OCI-M1 (cell line): ENCODE measurements around the gene GCLM.

Source experiments
- DNase-seq: peaks from one replicate; lab custom pipeline; 2025; lab: John Stamatoyannopoulos, UW

GCLM gene

DNA sequence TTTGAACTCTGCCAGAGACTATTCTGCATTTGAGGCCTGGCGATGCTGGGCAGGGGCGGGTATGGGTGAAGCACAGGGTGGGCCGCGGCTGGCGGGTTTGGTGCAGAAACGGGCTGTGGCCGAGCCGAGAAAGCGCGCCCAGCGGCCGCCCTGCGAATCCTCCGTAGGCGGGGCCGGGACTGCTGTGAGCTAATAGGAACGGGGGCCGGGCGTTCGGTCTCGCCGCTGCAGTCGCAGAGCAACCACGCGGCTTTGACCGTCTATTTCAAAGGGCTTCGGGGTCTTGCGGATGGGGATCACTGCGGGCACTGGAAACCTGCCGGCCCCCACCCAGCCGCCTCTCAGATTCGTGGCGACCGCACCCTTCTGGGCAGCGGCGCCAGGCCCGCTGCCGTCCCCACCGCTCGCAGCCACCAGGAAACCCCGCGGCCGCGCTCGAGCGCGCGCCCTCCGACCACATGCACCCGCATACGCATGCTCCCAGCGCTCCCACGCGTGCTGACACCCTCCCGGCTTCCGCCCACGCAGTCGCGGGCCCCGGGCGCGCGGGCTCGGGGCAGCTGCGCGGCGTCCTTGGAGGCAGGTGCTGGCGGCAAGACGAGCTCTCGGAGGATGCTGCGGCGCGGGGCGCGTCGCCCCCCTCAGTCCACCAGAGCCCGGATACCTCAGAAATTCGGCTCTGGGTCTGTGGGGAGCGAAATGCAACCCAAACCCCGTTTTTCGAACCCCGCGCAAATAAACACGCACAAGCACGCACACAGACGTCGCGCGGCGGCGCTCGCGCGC is 62.8 kb downstream of the GCLM start:
- DNase-seq = peak; percentile 87

DNA sequence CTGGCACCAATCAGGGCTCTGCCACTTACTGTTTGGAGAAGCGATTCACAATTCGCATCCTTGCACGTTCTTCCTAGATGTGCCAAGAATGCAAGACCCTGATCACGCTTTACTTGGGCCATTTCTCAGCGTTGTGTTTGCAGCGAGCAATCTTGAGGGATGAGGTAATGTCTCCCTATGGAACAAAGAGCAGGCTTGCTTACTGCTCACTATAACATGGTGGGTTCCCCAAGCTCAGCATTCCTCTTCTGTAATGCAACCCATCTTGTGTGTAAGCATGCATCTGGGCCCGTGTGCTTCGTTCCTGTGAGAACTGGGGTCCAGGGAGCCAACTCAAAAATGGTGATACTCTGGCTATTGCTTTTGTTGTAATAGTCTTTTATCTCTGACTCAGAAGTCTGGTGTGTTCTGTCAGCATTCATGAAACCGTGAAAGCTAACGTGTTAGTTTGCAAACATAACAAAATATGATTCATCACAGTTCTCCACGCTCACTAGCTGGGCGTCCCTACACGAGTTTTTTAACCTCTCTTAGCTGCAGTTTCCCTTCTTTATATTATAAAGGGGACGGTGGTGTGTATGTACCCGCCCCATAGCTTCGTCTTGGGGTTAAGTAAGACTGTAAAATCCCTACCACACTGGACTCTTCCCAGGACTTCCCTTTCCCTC is 63.6 kb downstream of the GCLM start:
- no peak for DNase-seq

DNA sequence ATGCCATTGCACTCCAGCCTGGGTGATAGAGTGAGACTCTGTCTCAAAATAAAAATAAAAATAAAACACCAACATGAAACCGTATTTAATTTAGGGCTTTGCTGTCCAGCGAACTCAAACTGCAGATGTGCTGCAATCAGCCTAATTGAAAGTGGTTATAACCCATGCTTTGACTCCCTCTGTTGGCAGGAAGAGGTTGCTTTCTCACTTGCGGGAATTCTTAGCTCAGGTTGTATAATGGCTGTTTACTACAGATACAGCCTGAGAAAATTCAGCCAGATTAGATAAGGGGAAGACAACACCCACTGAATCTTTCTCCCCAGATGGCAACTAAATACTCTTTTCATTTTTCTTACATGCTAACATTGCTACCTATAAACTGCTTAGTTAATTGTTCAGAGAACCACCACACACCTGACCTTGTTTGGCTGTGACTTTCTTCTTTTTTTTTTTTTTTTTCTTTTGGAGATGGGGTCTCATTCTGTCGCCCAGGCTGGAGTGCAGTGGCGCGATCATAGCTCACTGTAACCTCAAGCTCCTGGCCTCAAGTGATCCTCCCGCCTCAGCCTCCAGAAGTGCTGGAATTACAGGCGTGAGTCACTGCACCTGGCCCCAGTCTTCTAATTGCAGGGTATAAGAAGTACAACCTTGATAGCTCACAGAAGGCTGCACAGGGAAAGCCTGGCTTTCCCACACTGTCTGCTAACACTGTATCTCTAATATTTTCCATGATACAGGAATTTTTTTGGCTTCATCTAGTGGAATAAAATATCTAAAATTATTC is 64.8 kb downstream of the GCLM start:
- peak; percentile 86 for DNase-seq

DNA sequence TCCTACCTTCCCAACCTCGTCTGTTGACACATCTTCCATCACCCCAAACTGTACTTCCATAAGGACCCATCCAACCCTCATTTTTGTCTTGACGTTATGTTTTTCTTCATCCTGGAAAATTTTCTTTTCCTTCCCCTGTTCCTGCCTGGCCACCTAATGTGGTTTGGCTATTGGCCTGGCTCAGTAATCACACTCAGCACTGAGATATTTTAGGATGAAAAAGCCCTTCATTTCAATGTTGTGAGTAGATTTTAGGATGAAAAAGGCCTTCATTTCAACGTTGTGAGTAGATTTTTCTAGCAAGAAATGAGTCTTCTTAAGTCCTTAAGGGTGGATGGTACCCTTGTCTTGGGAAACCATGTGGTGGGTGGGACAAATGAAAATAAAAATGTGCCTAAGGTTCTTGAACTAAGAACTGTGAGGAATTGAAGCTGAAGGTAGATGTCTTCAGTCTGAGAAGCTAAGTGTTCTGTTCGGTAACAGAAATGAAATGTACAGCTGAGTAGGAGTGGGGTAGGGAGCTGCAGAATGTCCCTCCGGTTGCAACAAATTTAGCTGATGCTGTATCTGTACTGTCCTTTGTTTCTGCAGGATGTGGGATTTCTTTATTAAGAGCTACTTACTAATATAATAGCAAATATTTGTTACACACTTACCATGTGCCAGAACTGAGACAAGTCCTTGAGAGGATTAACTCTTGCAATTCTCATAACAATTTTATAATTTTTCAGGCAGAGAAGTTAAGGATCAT is 66.3 kb downstream of the GCLM start:
- no peak for DNase-seq

DNA sequence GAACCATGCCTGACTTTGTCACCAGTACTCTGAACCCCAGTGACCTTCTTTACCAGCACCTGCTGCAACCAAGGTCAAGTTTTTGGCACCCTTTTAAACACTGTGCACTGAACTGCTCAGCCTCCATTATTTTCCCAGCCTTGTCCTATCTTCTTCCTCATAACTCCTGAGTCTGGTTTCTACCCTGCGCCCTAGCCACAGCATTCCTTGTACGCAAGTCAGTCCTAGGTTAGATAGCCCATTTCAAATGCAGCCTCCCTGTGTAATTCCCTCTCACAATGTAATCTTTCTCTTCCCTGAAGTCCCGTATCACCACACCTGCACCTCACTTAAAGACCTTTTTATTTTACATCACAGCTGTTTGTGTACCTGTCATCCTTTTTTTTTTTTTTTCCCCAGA is 67.5 kb downstream of the GCLM start:
- DNase-seq = no peak

DNA sequence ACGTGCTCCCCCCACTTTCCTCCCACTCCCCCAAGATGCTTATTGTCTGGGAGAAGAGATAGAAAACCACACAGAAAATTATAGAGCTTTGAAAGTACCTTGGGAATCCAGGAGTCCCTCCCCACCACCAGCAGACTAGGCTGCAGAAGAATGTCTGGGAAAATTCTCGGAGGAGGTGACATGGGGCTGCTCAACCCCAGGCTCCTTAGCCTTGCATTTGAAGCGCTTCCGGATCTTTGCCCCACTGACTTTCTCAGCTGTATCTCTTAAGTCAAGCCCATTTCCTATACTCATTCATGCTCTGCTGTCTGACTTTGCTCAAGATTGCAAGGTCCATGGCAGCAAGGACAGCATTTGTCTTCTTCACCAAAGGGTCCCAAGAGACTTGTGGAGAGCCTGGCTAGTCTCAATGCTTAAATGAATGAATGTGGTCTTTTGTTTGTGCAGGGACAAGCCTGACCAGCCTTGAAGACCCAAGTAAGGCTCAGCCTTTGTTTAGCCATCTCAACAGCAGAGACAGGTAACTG is 68.2 kb downstream of the GCLM start:
- no peak for DNase-seq

DNA sequence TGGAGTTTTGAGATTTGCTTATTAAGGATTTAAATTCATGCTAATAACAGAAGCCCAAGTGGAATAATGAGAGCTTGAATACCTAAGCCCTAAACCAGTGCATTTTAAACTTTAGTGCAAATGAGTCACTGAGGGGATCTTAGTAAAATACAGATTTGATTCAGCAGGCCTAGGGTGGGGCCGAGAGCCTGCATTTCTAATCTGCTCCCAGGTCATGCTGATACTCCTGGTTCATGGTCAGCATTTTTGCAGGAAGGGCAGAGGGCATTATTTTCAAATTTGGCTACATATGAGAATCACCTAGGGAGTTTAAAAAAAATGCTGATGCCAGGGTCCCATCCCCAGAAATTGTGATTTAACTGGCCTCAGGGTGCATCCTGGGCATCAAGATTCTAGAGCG is 69.5 kb downstream of the GCLM start:
- no peak for DNase-seq

DNA sequence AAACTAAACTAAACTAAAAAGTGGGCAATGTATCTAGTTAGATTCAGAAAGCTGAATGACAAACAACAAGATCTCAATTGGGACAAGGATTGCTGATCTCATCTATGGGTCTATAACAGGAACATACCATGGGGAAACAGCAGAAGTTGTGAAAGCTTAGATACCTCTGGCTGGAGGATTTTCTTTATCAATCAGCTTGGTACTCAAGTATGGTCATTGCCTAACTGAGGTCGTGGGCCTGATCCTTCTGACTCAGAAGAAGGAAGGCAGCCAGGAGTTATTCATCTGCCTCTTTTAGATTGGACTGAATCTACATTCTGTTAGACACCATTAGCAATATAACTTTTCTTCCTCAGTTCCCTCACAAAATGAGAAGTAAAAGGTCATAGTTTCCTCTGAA is 69.9 kb downstream of the GCLM start:
- DNase-seq = peak; percentile 21

DNA sequence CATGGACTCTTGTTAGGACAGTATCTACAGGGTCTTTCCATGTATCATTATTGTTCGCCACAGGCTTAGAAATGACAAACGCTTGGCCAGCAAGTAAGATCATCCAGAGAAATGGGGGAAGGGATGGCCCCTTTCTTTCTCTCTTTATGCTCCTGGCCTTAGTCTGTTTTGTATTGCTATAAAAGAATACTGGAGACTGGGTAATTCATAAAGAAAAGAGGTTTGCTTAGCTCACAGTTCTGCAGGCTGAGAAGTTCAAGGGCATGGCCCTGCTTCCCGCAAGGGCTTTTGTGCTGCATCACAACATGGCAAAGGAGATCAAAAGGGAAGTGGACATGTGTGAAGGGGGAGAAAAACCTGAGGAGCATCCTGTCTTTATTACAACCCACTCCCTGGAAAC is 71.3 kb downstream of the GCLM start:
- DNase-seq = no peak
